HepG2 (cell line): ENCODE measurements around the gene FNBP1L. TPM values are rescaled to one million over a fixed set of nuclear protein-coding genes. Genes with fewer than 3 reads are reported as not detected.

Experiments used
- ATRX ChIP-seq: sonication (generic); formaldehyde crosslinking; IDR thresholded peaks from 2 replicates; pipeline ENCODE4 v1.4.0; 2020; ENCODE audit warnings: missing genetic modification reagents, borderline replicate concordance
- E2F5 ChIP-seq: sonication (generic); formaldehyde crosslinking; conservative IDR thresholded peaks from 2 replicates; pipeline ENCODE4 v1.4.0; 2020; ENCODE audit warnings: missing genetic modification reagents
- JUNB ChIP-seq: sonication (generic); formaldehyde crosslinking; IDR thresholded peaks from 2 replicates; pipeline ENCODE4 v1.8.0; 2022; ENCODE audit warnings: missing genetic modification reagents, mild to moderate bottlenecking, borderline replicate concordance
- KDM5A ChIP-seq: fragments of 200-600 bp; sonication (generic); IDR thresholded peaks from 2 replicates; pipeline ENCODE4 v1.7.0; 2018; ENCODE audit warnings: antibody characterized with exemption, mild to moderate bottlenecking, low read length, borderline replicate concordance
- MAFG ChIP-seq: sonication (generic); formaldehyde crosslinking; IDR thresholded peaks from 2 replicates; pipeline ENCODE4 v1.5.1; 2020; ENCODE audit warnings: mild to moderate bottlenecking, missing genetic modification reagents
- MIER2 ChIP-seq: IDR thresholded peaks from 2 replicates; pipeline ENCODE4 v1.6.1; 2016; ENCODE audit warnings: missing biosample characterization, missing genetic modification reagents
- MTA1 ChIP-seq: sonication (generic); formaldehyde crosslinking; IDR thresholded peaks from 2 replicates; pipeline ENCODE4 v1.4.0; 2020; ENCODE audit warnings: missing genetic modification reagents, mild to moderate bottlenecking, borderline replicate concordance
- NCOA5 ChIP-seq: sonication (generic); formaldehyde crosslinking; IDR thresholded peaks from 2 replicates; pipeline ENCODE4 v1.4.0; 2020; ENCODE audit warnings: missing genetic modification reagents
- NFKBIZ ChIP-seq: IDR thresholded peaks from 2 replicates; pipeline ENCODE4 v1.6.1; 2018; ENCODE audit warnings: missing genetic modification reagents, missing compliant biosample characterization
- ONECUT2 ChIP-seq: sonication (generic); formaldehyde crosslinking; IDR thresholded peaks from 2 replicates; pipeline ENCODE4 v1.4.0; 2020; ENCODE audit warnings: missing genetic modification reagents
- PPARG ChIP-seq: conservative IDR thresholded peaks from 2 replicates; pipeline ENCODE4 v1.6.1; 2016; ENCODE audit warnings: missing biosample characterization, missing genetic modification reagents
- RBAK ChIP-seq: sonication (generic); formaldehyde crosslinking; IDR thresholded peaks from 2 replicates; pipeline ENCODE4 v1.5.1; 2020; ENCODE audit warnings: mild to moderate bottlenecking, missing genetic modification reagents
- SALL2 ChIP-seq: sonication (generic); formaldehyde crosslinking; IDR thresholded peaks from 2 replicates; pipeline ENCODE4 v1.8.1; 2023; ENCODE audit warnings: mild to moderate bottlenecking, missing genetic modification reagents, inconsistent platforms
- SKI ChIP-seq: fragments of 450-650 bp; IDR thresholded peaks from one replicate; pipeline ENCODE4 v1.6.1; 2018; ENCODE audit warnings: mild to moderate bottlenecking; ENCODE audit not compliant: partially characterized antibody
- THAP7 ChIP-seq: sonication (generic); formaldehyde crosslinking; IDR thresholded peaks from 2 replicates; pipeline ENCODE4 v1.8.1; 2023; ENCODE audit warnings: mild to moderate bottlenecking, missing genetic modification reagents
- ZFYVE20 ChIP-seq: sonication (generic); formaldehyde crosslinking; IDR thresholded peaks from 2 replicates; pipeline ENCODE4 v1.8.0; 2023; ENCODE audit warnings: low read depth, mild to moderate bottlenecking, moderate library complexity, missing genetic modification reagents, borderline replicate concordance
- ZNF33B ChIP-seq: sonication (generic); formaldehyde crosslinking; IDR thresholded peaks from 2 replicates; pipeline ENCODE4 v1.5.1; 2020; ENCODE audit warnings: mild to moderate bottlenecking, missing genetic modification reagents
- ZNF747 ChIP-seq: sonication (generic); formaldehyde crosslinking; IDR thresholded peaks from 2 replicates; pipeline ENCODE4 v1.8.1; 2023; ENCODE audit warnings: missing genetic modification reagents, mild to moderate bottlenecking, borderline replicate concordance
- ZSCAN9 ChIP-seq: IDR thresholded peaks from 2 replicates; pipeline ENCODE4 v1.6.1; 2016; ENCODE audit warnings: borderline replicate concordance
- polyA plus RNA-seq, 8 experiments: library from polyadenylated mRNA; depleted of rRNA in 3 of 8; stranded (reverse) in 7 of 8; unstranded in 1 of 8; fragments of >200 nt; fragmentation: Illumina TruSeq in 4 of 8; extraction: Trizol in 4 of 8; gene quantifications; 2 replicates each; pipeline versions ENCODE4 v1.2.1 to v1.2.3, GENCODE V29; 2011 to 2016; ENCODE audit warnings: low read depth in 4 of 8, missing spikeins in 1 of 8, mixed read lengths in 1 of 8; ENCODE audit not compliant: insufficient read depth in 1 of 8
- total RNA-seq, 5 experiments: library from RNA; depleted of rRNA; stranded (reverse); fragments of >200 nt; fragmentation: Illumina TruSeq; extraction: Trizol; gene quantifications; 2 replicates each; pipeline ENCODE4 v1.2.3, GENCODE V29; 2016; ENCODE audit warnings: low read depth in 1 of 5
- TF ChIP-seq, protein P1 (sequence below): sonication (generic); formaldehyde crosslinking; IDR thresholded peaks from 2 replicates; pipeline ENCODE4 v1.5.0; 2020; ENCODE audit warnings: mild to moderate bottlenecking, missing genetic modification reagents, moderate library complexity
- TF ChIP-seq, protein P2 (sequence below): sonication (generic); formaldehyde crosslinking; IDR thresholded peaks from 2 replicates; pipeline ENCODE4 v1.4.0; 2020; ENCODE audit warnings: low read depth, mild to moderate bottlenecking, missing genetic modification reagents
- TF ChIP-seq, protein P3 (sequence below): IDR thresholded peaks from 2 replicates; pipeline ENCODE4 v1.6.1; 2012; ENCODE audit warnings: low read depth, low read length, improper control_type of control experiment

Gene FNBP1L
- total and polyA plus RNA-seq, 2 of the 13 experiments (the other 11 are each of a cell fraction or from before 2014, with no cell fraction given) = 24.1 to 27.1 TPM

- TF ChIP-seq SALL2 (CRISPR knock-in tag) = peak; percentile 22; the same call in 1 of the 2 replicates
- TF ChIP-seq SKI = no peak
- TF ChIP-seq NFKBIZ (CRISPR knock-in tag) = 0 out of 2 replicates have a peak, but pooled peaks have one; percentile 26
- TF ChIP-seq NCOA5 = no peak
- TF ChIP-seq, protein P1, sequence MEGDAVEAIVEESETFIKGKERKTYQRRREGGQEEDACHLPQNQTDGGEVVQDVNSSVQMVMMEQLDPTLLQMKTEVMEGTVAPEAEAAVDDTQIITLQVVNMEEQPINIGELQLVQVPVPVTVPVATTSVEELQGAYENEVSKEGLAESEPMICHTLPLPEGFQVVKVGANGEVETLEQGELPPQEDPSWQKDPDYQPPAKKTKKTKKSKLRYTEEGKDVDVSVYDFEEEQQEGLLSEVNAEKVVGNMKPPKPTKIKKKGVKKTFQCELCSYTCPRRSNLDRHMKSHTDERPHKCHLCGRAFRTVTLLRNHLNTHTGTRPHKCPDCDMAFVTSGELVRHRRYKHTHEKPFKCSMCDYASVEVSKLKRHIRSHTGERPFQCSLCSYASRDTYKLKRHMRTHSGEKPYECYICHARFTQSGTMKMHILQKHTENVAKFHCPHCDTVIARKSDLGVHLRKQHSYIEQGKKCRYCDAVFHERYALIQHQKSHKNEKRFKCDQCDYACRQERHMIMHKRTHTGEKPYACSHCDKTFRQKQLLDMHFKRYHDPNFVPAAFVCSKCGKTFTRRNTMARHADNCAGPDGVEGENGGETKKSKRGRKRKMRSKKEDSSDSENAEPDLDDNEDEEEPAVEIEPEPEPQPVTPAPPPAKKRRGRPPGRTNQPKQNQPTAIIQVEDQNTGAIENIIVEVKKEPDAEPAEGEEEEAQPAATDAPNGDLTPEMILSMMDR = no peak
- TF ChIP-seq MAFG (CRISPR knock-in tag) = no peak
- TF ChIP-seq PPARG (CRISPR knock-in tag) = peak; percentile 60; the same call in 1 of the 2 replicates
- no peak for TF ChIP-seq E2F5 (CRISPR knock-in tag)
- TF ChIP-seq THAP7 (CRISPR knock-in tag) = 0 out of 2 replicates have a peak, but pooled peaks have one; percentile 44
- TF ChIP-seq MTA1 (CRISPR knock-in tag) = peak; percentile 77
- TF ChIP-seq RBAK (CRISPR knock-in tag) = peak; percentile 46; the same call in 1 of the 2 replicates
- no peak for TF ChIP-seq ZFYVE20 (CRISPR knock-in tag)
- TF ChIP-seq, protein P2, sequence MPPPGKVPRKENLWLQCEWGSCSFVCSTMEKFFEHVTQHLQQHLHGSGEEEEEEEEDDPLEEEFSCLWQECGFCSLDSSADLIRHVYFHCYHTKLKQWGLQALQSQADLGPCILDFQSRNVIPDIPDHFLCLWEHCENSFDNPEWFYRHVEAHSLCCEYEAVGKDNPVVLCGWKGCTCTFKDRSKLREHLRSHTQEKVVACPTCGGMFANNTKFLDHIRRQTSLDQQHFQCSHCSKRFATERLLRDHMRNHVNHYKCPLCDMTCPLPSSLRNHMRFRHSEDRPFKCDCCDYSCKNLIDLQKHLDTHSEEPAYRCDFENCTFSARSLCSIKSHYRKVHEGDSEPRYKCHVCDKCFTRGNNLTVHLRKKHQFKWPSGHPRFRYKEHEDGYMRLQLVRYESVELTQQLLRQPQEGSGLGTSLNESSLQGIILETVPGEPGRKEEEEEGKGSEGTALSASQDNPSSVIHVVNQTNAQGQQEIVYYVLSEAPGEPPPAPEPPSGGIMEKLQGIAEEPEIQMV (CRISPR knock-in tag) = peak; percentile 22; the same call in 1 of the 2 replicates
- no peak; the same call in 1 of the 2 replicates for TF ChIP-seq ZSCAN9 (CRISPR knock-in tag)
- no peak; the same call in 1 of the 2 replicates for TF ChIP-seq KDM5A
- 0 out of 2 replicates have a peak, but pooled peaks have one; percentile 49 for TF ChIP-seq ZNF33B (CRISPR knock-in tag)
- TF ChIP-seq, protein P3, sequence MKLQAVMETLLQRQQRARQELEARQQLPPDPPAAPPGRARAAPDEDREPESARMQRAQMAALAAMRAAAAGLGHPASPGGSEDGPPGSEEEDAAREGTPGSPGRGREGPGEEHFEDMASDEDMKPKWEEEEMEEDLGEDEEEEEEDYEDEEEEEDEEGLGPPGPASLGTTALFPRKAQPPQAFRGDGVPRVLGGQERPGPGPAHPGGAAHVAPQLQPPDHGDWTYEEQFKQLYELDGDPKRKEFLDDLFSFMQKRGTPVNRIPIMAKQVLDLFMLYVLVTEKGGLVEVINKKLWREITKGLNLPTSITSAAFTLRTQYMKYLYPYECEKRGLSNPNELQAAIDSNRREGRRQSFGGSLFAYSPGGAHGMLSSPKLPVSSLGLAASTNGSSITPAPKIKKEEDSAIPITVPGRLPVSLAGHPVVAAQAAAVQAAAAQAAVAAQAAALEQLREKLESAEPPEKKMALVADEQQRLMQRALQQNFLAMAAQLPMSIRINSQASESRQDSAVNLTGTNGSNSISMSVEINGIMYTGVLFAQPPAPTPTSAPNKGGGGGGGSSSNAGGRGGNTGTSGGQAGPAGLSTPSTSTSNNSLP = no peak; the same call in 1 of the 2 replicates
- TF ChIP-seq ONECUT2 (CRISPR knock-in tag) = no peak
- TF ChIP-seq ATRX = no peak
- no peak; the same call in 1 of the 2 replicates for TF ChIP-seq MIER2 (CRISPR knock-in tag)
- TF ChIP-seq JUNB (CRISPR knock-in tag) = 0 out of 2 replicates have a peak, but pooled peaks have one; percentile 11
- peak; percentile 23; the same call in 1 of the 2 replicates for TF ChIP-seq ZNF747
These were observed 144.0 kb downstream of the FNBP1L start (continued) for GRCh38 chr1:93591676-93592550.
